ENCODE data around the gene TNFRSF8.

TNFRSF8 gene

DNA sequence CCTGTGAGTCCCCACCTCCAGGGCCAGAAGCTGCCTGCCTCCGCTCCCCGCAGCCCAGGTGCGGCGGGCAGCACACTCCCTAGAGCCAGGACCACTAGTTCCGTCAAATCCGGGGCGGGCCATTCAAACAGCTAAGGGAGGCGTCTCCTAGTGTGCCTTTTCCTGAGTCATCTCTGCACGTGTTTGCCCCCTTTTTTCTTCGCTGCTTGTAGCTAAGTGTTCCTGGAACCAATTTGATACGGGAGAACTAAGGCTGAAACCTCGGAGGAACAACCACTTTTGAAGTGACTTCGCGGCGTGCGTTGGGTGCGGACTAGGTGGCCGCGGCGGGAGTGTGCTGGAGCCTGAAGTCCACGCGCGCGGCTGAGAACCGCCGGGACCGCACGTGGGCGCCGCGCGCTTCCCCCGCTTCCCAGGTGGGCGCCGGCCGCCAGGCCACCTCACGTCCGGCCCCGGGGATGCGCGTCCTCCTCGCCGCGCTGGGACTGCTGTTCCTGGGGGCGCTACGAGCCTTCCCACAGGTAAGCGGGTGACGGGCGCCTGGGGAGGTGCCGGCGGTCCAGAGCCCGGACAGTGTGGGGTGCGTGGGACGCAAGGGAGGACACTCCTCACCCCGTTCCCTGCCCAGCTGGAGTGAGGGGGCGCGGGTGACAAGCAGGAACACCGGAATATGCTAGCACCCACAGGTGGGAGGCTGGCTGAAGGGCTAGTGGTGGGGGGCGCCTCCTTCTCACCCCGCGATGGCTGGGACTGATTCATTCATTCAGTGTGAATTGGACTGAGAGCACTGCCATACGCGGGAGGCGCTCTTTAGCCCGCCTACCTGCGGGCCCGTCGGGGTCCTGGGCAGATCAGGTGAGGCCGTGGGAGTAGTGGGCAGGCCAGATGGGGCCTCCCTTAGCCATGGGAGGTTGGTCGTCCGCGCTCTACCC lies at the start of gene TNFRSF8:
Gene TNFRSF8, plus strand, starts transcription at position 163 of the 932 bp plus-strand sequence. Its CDS starts 296 bp downstream, at position 459.
- no peak for DNase-seq (ENCODE audit: insufficient read length, low spot score)
- no peak for TF ChIP-seq CTCF (IDR thresholded peaks at IDR 0.05; ENCODE audit: insufficient read depth, missing control alignments)
- FAIRE-seq: no peak

DNA sequence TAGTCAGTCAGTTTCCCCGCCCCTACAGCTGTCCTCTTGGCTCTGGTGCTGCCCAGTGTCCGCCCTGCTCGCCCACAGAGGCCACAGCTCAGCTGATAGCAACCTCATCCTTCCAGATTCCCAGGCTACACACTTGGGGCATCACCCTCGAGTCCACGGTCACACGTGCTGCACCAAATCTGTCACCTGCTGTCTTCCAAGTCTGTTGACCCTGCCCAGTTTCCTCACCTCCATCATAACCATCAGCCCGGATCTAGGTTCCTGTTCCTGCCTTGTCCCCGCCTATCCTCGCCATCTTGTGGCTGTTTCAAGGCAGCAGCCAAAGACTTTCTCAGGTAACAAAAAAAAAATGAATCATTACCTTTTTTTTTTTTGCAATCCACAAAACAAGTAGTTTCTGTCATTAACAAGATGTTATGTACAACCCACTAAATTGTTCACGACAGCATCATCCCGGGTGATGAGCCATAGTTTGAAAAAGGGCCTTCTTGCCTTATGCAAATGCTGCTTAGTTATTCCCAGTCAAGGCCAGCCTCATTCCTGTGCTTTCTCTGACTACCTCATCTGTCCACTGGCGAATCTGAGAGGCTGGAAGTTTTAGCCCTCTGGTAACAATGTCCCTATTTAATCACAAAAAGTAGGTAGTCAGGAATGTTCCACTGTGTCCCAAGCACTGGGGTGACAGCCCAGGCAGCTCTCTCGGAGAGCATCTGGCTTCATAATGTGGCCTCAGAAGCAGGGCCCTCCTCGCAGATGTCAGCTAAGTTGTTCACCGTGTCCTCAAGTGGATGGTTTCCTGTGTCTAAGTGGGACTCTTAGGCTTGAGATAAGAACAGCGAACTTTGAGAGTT lies 48.7 kb upstream of the TNFRSF8 start:
- FAIRE-seq (no peak), DNase-seq (ENCODE audit: insufficient read length, low spot score) (no peak)
- TF ChIP-seq CTCF (IDR thresholded peaks at IDR 0.05; ENCODE audit: insufficient read depth, missing control alignments): no peak

- no peak for DNase-seq (ENCODE audit: insufficient read length, low spot score)
- TF ChIP-seq CTCF (IDR thresholded peaks at IDR 0.05; ENCODE audit: insufficient read depth, missing control alignments): no peak
- no peak for FAIRE-seq
Measured at GRCh38 chr1:12015001-12015491, 48.1 kb upstream of the TNFRSF8 start.

DNA sequence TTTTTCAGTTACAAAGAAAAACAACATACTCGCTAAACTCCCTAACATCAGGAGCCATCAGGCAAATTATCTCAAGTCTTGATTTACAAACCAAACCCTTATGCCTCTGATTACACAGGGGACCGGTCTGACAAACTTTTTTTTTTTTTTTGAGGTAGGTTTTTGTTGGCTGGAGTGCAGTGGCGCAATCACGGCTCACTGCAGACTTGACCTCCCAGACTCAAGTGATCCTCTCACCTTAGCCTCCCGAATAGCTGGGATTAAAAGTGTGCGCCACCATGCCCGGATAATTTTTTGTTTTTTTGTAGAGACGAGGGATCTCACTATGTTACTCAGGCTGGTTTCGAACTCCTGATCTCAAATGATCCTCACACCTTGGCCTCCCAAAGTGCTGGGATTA lies 47.6 kb upstream of the TNFRSF8 start:
- no peak for FAIRE-seq

DNA sequence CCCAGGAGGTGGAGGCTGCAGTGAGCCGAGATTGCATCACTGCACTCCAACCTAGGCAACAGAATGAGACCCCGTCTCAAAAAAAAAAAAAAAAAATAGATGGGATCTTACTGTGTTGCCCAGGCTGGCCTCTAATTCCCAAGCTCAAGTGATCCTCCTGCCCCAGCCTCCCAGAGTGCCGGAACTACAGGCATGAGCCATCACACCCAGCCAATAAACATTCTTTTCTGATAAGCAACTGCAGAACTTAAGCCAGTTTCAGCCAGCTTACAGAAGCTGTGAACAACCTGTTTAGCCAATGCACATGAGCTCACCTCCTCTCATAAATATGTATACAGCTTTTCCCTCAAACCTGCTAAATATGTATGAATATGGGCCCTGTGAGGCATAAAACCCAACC lies 46.9 kb upstream of the TNFRSF8 start:
- no peak for TF ChIP-seq CTCF (IDR thresholded peaks at IDR 0.05; ENCODE audit: insufficient read depth, missing control alignments)
- FAIRE-seq (no peak), DNase-seq (ENCODE audit: insufficient read length, low spot score) (no peak)

More for the DNA sequence above, 47.6 kb upstream of the TNFRSF8 start:
- TF ChIP-seq CTCF (IDR thresholded peaks at IDR 0.05; ENCODE audit: insufficient read depth, missing control alignments): no peak
- DNase-seq (ENCODE audit: insufficient read length, low spot score): no peak

GRCh38 chr1:12019858-12020509 lies 43.1 kb upstream of the TNFRSF8 start:
- no peak for DNase-seq (ENCODE audit: insufficient read length, low spot score)
- no peak for FAIRE-seq

More at GRCh38 chr1:12019858-12020509, 43.1 kb upstream of the TNFRSF8 start:
- TF ChIP-seq CTCF (IDR thresholded peaks at IDR 0.05; ENCODE audit: insufficient read depth, missing control alignments): no peak

Measured in D721Med (cell line).